C4-2B (cell line): ENCODE data around the gene NRP2.

Source experiments
- H3K27ac ChIP-seq: fragments of 450-650 bp; 2 replicates; pipeline ENCODE4 v1.5.1; 2017
- ZFX ChIP-seq: fragments of 450-650 bp; IDR thresholded peaks from 2 replicates; pipeline ENCODE4 v1.6.1; 2017
- TF ChIP-seq, protein P1 (sequence below): fragments of 450-650 bp; conservative IDR thresholded peaks from 2 replicates; pipeline ENCODE4 v1.5.1; 2017; ENCODE audit warnings: mild to moderate bottlenecking

NRP2 gene

DNA sequence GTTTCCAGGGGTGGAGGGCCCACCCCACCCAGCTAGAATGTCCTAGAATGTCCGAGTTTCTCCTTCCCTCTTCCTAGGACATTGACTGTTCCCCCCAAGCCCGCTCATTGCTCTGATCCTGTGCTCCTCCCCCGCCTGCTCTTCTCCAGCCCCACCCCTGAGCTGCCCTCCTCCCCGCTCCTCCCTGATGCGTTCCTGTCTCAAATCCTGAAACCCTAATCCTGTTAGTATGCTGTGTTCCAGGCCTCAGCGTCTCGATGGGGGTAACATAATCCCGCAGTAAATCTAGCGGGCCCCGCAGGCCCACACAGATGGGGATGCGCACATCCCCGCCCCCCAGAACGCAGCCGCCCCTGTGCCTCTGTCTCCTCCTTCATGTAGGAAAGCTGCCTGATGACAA, 51.3 kb downstream of the NRP2 start:
- TF ChIP-seq, protein P1, sequence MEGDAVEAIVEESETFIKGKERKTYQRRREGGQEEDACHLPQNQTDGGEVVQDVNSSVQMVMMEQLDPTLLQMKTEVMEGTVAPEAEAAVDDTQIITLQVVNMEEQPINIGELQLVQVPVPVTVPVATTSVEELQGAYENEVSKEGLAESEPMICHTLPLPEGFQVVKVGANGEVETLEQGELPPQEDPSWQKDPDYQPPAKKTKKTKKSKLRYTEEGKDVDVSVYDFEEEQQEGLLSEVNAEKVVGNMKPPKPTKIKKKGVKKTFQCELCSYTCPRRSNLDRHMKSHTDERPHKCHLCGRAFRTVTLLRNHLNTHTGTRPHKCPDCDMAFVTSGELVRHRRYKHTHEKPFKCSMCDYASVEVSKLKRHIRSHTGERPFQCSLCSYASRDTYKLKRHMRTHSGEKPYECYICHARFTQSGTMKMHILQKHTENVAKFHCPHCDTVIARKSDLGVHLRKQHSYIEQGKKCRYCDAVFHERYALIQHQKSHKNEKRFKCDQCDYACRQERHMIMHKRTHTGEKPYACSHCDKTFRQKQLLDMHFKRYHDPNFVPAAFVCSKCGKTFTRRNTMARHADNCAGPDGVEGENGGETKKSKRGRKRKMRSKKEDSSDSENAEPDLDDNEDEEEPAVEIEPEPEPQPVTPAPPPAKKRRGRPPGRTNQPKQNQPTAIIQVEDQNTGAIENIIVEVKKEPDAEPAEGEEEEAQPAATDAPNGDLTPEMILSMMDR, result no peak
- no peak for TF ChIP-seq ZFX
- no peak overlapping the region for H3K27ac ChIP-seq

DNA sequence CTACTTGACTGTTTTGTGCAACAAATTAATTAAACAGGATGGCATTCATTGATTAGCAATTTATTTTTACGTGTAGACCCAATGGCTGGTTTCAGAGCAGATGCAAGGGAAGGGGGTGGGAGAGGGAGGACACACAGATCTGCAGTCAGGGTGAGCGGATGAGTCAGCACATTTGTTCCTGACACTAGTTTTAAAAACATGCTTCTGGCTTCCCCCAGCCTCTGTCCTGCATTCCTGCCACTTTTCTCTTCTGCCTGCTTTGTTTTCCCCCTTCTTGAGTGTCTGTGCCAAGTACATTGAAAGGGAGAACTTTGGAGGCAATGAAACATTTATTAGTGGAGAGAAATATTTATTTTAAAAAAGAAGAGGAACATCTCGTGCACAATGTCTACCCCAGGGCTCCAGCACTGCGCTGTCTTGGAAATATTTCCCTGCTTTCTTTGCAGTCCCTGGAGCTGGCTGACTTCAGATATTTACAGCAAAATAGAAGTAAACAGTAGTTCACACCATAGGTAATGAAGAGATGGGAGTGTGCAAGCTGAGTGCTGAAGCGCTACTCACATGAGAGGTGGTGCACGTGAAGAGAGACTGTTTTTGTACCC, 52.2 kb downstream of the NRP2 start:
- peak overlapping the region; percentile 10; the same call in 1 of the 2 replicates for H3K27ac ChIP-seq
- TF ChIP-seq ZFX, result no peak

DNA sequence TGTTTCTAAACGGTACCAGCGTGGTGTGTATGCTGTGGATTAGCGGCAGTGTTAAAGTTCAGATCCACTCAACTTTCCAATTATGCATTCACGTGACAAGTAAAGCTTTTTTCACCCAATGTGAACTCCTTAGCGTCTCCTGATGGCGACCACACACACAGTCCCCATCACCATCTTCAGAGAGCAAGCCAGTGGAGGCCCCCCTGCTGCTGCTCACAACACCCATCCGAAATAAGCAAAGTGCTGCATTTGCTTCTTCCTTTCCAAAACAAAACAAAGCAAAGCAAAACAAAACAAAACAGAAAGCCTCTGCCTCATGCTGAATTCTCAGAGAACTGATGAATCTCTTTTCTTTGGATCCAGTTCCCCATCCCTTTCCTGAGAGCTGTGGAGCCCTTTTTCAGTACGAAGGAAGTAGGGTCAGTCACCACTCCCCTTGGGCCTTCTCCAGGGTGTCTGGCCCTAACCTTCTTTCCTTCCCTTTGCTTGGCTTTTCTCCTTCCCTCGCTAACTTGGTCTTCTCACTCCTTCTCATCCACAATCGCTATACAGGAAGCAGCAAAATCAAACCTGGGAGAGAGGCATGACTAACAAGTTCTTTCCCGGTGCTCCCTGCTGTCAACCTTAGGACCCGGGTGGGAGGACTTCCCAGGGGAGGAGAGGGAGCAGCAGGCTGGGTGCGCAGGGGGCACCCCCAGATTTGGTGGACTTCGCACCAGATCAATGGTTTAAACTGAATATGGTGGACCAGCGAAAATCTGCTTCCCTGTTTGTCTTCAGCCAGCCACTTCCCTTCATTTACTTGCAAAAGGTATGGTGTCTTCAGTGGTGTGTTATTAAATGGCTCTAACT, 56.0 kb downstream of the NRP2 start:
- H3K27ac ChIP-seq, result no peak overlapping the region
- TF ChIP-seq, protein P1, result no peak
- no peak for TF ChIP-seq ZFX

DNA sequence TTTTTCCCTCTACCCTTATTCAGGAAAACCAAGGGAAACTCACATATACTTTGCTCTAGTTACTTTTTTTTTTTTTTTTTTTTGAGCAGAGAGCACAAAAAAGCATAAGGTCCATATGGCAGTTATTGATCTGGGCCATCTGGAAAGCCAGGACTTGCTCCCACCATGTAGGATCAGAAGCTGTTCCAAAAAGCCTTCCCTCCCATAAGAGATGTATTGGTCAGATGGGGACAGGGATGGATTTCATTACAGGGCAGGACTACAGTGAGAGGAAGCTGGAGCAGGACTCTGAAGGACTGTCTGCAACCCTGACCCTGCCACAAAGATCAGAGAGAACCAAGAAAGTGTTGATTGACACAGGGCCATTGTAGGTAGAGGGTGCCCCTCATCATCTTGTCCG, 57.3 kb downstream of the NRP2 start:
- H3K27ac ChIP-seq, result no peak overlapping the region

DNA sequence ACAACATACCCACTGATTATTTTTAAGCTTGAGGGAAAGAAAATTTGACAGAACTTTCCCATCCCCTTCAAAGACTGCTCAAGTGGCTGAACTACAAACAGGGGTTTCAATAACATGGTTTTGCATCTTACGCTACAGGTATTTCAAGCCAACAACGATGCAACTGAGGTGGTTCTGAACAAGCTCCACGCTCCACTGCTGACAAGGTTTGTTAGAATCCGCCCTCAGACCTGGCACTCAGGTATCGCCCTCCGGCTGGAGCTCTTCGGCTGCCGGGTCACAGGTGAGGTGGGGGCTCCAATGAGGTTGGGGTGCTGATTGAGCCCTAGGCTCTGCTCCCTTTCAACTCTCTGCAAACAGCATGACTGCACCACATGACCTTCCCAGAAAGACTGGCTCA, 58.1 kb downstream of the NRP2 start:
- no peak overlapping the region for H3K27ac ChIP-seq
- TF ChIP-seq ZFX, result no peak
- TF ChIP-seq, protein P1, result no peak

More for the DNA sequence above, 57.3 kb downstream of the NRP2 start:
- no peak for TF ChIP-seq ZFX
- TF ChIP-seq, protein P1, result no peak

DNA sequence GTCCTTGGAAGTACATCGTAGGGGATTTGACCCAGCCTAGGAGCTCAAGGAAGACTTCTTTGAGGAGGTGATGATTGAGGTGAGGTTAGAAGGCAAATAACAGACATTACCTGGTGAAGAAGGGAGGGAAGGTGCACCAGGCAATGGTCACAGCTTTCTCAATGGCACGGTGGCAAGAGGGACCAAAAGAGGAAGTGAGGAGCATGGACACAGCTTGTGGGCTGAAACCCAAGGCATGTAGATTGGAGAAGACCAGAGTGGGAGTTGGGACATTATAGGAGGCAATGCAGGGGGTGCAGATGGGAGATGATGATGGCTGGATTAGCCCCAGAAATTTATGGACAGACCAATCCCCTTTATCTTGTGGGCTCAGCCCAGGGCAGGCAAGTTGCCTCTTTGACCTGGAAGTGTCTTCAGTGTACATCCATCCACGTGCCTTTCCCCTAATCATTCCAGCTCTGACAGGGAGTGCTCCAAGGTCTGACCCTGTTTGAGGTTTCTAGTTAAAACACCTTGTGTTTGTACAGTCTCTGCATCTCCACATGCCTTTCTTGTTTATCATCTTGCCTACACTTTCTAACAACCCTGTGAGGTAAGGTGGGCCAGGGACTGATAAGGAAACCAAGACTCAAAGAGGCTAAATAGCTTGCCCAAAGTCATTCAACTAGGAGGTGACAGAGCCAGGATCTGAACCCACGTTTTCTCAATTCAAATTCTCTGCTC, 59.1 kb downstream of the NRP2 start:
- no peak for TF ChIP-seq ZFX
- TF ChIP-seq, protein P1, result no peak
- no peak overlapping the region for H3K27ac ChIP-seq

DNA sequence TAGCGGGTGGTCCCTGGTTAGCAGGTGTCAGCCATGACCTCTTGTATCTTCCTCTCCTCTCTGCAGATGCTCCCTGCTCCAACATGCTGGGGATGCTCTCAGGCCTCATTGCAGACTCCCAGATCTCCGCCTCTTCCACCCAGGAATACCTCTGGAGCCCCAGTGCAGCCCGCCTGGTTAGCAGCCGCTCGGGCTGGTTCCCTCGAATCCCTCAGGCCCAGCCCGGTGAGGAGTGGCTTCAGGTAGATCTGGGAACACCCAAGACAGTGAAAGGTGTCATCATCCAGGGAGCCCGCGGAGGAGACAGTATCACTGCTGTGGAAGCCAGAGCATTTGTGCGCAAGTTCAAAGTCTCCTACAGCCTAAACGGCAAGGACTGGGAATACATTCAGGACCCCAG, 60.8 kb downstream of the NRP2 start:
- no peak overlapping the region for H3K27ac ChIP-seq
- TF ChIP-seq, protein P1, result no peak
- TF ChIP-seq ZFX, result no peak
